Right lobe of liver (tissue), 6 donors: Measurements from ENCODE around the gene UTS2R. TPM values are rescaled to one million over a fixed set of nuclear protein-coding genes. Genes with fewer than 3 reads are reported as not detected.

Experiments
- ATAC-seq, 4 donors: fragments of 200-7000 bp; cut with Tn5 transposase; one replicate each; pipeline ENCODE4 v1.9.1; 2020; ENCODE audit warnings: mild to moderate bottlenecking in 4 of 4, moderate library complexity in 4 of 4
- DNase-seq, 3 donors: peaks; one replicate each; pipeline ENCODE4 v3.0.0-alpha.2; 2020
- H3K27ac ChIP-seq, 3 donors: fragments of 200-600 bp; one replicate each; pipeline ENCODE4 v1.8.0; 2022
- H3K27me3 ChIP-seq, 2 donors: fragments of 200-600 bp; one replicate each; pipeline ENCODE4 v1.8.0; 2022
- H3K36me3 ChIP-seq, 4 donors: fragments of 200-600 bp; sonication (generic) in 1 of 4; one replicate each; pipeline versions ENCODE4 v1.5.1 to v1.8.0; 2017 to 2022; ENCODE audit warnings: control low read depth in 1 of 4
- H3K4me1 ChIP-seq, 4 donors: fragments of 200-600 bp; sonication (generic) in 1 of 4; one replicate each; pipeline versions ENCODE4 v1.5.1 to v1.8.0; 2017 to 2022; ENCODE audit warnings: control low read depth in 1 of 4
- H3K4me3 ChIP-seq, 3 donors: fragments of 200-600 bp; one replicate each; pipeline ENCODE4 v1.8.0; 2022
- H3K9me3 ChIP-seq, 4 donors: fragments of 200-600 bp; sonication (generic) in 1 of 4; one replicate each; pipeline versions ENCODE4 v1.5.1 to v1.8.0; 2017 to 2022; ENCODE audit warnings: control low read depth in 1 of 4
- POLR2A ChIP-seq: fragments of 450-650 bp; IDR thresholded peaks from one replicate; pipeline ENCODE4 v1.6.1; 2017; ENCODE audit warnings: antibody characterized with exemption, mild to moderate bottlenecking
- WGBS: methylation state at CpG from one replicate; pipeline ENCODE4 v1.1.6; 2018; ENCODE audit warnings: low coverage, low lambda C conversion rate; ENCODE audit not compliant: insufficient coverage; ENCODE audit errors: missing lambda C conversion rate; 5-methylcytosine and 5-hydroxymethylcytosine counted together
- intact Hi-C, 2 donors: fragments of 100-400 bp; cut with DNase I; formaldehyde crosslinking; loops; one replicate each; pipeline versions ENCODE4 v1.11.2 to v1.14.1; 2022
- total RNA-seq, 6 experiments: library from RNA; depleted of rRNA in 2 of 6; stranded (reverse); fragments of >200 nt in 2 of 6; fragmentation: NEBNext Ultra II Directional in 3 of 6; extraction: Animal tissue kit (Norgen Biotek cat#: 25700) in 3 of 6; gene quantifications; one replicate each; pipeline versions ENCODE4 v1.1.0 to v1.2.4, GENCODE V29; 2016 to 2023
- TF ChIP-seq, protein P1 (sequence below), 4 donors: fragments of 200-600 bp in 3 of 4; fragments of 450-650 bp in 1 of 4; IDR thresholded peaks; one replicate each; pipeline versions ENCODE4 v1.5.1 to v1.8.0; 2016 to 2022; ENCODE audit warnings: antibody characterized with exemption in 4 of 4, mild to moderate bottlenecking in 2 of 4
- donor health status: DM: no; HTN: yes; CAD: no.
- donor health status: DM: no; HTN: no; CAD: no.
- donor health status: DM: no; HTN: no; CAD: no.
- donor health status: DM: no; HTN: yes; CAD: no.
- donor health status: DM: no; HTN: yes; CAD: no.

The UTS2R gene
- total RNA-seq, 6 experiments from 2014 or later, result not detected

DNA sequence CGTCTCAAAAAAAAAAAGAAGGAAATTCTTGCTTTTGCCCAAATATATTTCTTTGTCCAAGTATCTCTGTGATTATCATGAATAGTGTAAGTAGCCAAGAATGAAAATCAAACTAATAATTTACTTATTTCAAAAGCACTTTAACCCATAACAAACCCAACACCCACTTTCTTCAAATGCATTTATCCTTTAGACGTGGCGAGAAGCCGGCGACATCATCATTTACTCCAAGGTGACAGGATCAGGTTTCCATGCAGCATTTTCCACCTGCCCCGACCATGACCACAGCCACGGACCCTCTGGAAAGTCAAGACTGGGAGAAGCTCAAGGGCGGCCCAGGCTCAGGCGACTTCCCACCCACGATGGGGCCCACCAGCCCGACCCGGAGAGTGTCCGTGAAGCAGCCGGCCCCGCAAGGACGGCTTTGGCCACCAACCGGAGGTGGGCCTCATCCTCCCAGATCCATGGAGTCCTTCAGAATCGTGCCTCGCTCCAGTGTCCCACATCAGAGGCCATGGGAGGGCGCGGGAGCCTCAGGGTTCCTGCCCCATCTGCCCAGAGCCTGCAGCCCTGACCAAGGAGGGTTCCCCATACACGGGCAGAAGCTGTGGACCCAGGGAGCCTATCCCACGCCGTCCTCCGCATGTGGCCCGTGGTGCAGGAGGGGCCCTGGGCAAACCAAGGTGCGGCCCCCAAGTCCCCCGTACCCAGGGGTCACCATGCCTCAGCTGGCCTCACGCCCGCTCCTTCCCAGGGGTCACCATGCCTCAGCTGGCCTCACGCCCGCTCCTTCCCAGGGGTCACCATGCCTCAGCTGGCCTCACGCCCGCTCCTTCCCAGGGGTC, 18.7 kb downstream of the UTS2R start:
- DNase-seq, result no peak

DNA sequence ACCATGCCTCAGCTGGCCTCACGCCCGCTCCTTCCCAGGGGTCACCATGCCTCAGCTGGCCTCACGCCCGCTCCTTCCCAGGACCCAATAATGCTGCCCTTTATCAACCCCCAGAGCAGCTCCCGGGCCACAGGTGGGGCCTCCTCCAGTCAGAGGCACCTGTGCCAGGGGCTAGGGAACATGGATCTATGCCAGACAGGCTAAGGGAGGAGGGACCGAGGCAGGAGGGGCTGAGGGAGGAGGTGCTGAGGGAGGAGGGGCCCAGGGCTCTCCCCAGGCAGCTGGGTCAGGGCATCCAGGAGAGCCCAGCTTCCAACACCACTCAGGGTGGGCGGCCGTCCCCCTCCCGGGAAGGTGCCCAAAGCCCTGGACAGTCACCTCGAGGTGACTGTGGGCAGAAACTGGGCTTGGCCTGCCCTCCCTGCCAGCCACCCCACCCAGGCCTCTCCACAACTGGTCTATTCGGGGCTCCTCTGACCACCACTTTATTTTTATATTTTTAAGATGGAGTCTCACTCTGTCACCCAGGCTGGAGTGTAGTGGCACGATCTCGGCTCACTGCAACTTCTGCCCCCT, 19.4 kb downstream of the UTS2R start:
- WGBS, result 89% methylated on average over 2 of the region's 13 CpGs
- H3K27me3 ChIP-seq, result no peaks in the 10 kb centered on the region

More for the DNA sequence above, 18.7 kb downstream of the UTS2R start:
- WGBS, result 95% methylated on average over 7 of the region's 34 CpGs
- H3K27ac ChIP-seq, result no peak overlapping the region
- no peaks in the 10 kb centered on the region for H3K9me3 ChIP-seq
- H3K4me3 ChIP-seq, result no peak overlapping the region
- TF ChIP-seq, protein P1, sequence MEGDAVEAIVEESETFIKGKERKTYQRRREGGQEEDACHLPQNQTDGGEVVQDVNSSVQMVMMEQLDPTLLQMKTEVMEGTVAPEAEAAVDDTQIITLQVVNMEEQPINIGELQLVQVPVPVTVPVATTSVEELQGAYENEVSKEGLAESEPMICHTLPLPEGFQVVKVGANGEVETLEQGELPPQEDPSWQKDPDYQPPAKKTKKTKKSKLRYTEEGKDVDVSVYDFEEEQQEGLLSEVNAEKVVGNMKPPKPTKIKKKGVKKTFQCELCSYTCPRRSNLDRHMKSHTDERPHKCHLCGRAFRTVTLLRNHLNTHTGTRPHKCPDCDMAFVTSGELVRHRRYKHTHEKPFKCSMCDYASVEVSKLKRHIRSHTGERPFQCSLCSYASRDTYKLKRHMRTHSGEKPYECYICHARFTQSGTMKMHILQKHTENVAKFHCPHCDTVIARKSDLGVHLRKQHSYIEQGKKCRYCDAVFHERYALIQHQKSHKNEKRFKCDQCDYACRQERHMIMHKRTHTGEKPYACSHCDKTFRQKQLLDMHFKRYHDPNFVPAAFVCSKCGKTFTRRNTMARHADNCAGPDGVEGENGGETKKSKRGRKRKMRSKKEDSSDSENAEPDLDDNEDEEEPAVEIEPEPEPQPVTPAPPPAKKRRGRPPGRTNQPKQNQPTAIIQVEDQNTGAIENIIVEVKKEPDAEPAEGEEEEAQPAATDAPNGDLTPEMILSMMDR (IDR thresholded peaks at IDR 0.05), result no peak
- TF ChIP-seq POLR2A, result no peak
- intact Hi-C loops, result no loop called here
- no peak for ATAC-seq
- no peaks in the 10 kb centered on the region for H3K27me3 ChIP-seq
- H3K4me1 ChIP-seq, result peaks cover 0 to 3% (median 0%) of the 10 kb centered on the region in 4 donors
- no peaks in the 10 kb centered on the region for H3K36me3 ChIP-seq

DNA sequence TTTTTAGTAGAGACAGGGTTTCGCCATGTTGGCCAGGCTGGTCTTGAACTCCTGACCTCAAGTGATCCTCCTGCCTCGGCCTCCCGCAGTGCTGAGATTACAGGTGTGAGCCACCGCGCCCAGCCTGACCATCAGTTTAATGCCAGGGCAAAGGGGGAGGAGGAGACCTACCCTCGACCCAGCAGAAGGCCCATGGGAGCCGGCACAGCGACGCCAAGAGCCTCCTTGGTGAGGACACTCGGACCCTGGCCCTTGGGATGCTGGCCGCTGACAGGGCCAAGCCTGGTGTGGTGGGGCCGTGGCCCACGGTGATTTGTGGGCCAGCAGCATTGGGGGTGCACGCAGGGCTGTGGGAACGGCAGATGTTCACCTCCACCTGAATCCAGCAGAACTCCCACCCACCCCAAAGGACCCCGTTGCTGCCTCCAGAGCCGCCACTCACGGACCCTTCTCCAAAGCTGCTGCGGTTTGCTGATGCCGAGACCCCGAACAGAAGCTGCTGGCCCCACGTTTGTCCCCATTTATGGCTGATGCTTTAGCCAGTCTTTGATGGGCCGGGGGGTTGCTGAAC, 20.0 kb downstream of the UTS2R start:
- H3K4me1 ChIP-seq, result no peaks in the 10 kb centered on the region
- no peak overlapping the region for H3K4me3 ChIP-seq
- no peak for ATAC-seq
- 71% methylated on average over 2 of the region's 23 CpGs for WGBS
- no peaks in the 10 kb centered on the region for H3K36me3 ChIP-seq
- no peak for DNase-seq
- no peaks in the 10 kb centered on the region for H3K27me3 ChIP-seq
- no peak for TF ChIP-seq POLR2A
- intact Hi-C loops, result no loop called here
- H3K9me3 ChIP-seq, result no peaks in the 10 kb centered on the region
- no peak overlapping the region for H3K27ac ChIP-seq

More for the DNA sequence above, 19.4 kb downstream of the UTS2R start:
- Histone ChIP-seq H3K36me3 (no peaks in the 10 kb centered on the region), H3K4me1 (no peaks in the 10 kb centered on the region), H3K4me3 (no peak overlapping the region), H3K9me3 (no peaks in the 10 kb centered on the region), H3K27ac (no peak overlapping the region)
- no peak for ATAC-seq
- no peak for TF ChIP-seq POLR2A
- TF ChIP-seq, protein P1 (IDR thresholded peaks at IDR 0.05), result no peak
- DNase-seq, result no peak
- intact Hi-C loops, result no loop called here

DNA sequence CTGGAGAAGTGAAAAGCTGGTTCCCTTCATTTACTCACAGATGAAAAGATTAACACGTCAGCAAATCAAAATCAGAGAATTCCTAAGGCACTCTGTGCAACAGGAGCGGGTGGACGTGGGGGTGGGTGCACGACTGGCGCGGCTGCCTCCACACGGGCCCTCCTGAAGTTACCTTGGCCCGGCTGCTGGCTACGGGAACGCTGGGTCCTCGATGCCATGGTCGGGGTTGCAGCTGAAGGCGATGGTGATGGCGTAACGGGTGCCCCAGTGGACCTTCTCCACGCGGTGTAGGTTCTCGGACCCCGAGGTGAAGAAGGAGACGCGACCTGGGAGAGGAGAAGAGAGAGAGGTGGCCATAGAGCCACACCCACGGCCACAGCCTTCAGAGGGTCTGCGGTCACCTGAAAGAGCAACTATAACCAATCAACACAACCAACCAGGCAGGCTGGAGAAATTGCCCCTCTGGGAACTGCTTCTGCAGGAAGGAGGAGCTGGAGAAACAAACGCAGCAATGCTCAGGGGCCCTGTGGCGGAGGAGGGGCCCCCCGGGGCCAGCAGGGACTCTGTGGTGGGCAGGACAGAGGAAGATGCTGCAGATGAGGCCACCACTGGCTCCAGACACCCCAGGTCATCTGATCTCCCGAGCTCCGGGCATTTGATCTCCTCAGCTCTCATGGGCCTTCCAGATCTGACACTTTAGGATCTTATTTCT, 20.8 kb downstream of the UTS2R start:
- no peak overlapping the region for H3K27ac ChIP-seq
- no peak overlapping the region for H3K4me3 ChIP-seq
- intact Hi-C loops, result no loop called here
- H3K27me3 ChIP-seq, result no peaks in the 10 kb centered on the region
- no peaks in the 10 kb centered on the region for H3K36me3 ChIP-seq
- H3K4me1 ChIP-seq, result no peaks in the 10 kb centered on the region
- ATAC-seq (no peak), DNase-seq (no peak)
- no peaks in the 10 kb centered on the region for H3K9me3 ChIP-seq
- 91% methylated on average over 14 of the region's 28 CpGs for WGBS
- TF ChIP-seq, protein P1 (IDR thresholded peaks at IDR 0.05), result no peak
- TF ChIP-seq POLR2A, result no peak
